Gastroesophageal sphincter (tissue), 3 donors: ENCODE measurements around the gene SF3A2.

Source experiments
- EP300 ChIP-seq: sonication (generic); formaldehyde crosslinking; IDR thresholded peaks from one replicate; pipeline ENCODE4 v1.6.1; 2017; ENCODE audit warnings: antibody characterized with exemption, mild to moderate bottlenecking
- POLR2A ChIP-seq, 2 donors: fragments of 450-650 bp; IDR thresholded peaks; one replicate each; pipeline ENCODE4 v1.6.1; 2017; ENCODE audit warnings: antibody characterized with exemption in 2 of 2, mild to moderate bottlenecking in 2 of 2, moderate library complexity in 1 of 2
- POLR2AphosphoS5 ChIP-seq: sonication (generic); formaldehyde crosslinking; IDR thresholded peaks from one replicate; pipeline ENCODE4 v1.6.1; 2017; ENCODE audit warnings: antibody characterized with exemption
- TF ChIP-seq, protein P1 (sequence below), 4 experiments: fragments of 200-600 bp in 2 of 4; fragments of 450-650 bp in 2 of 4; sonication (generic) in 1 of 4; IDR thresholded peaks; one replicate each; pipeline ENCODE4 v1.5.1; 2017 to 2019; ENCODE audit warnings: antibody characterized with exemption in 4 of 4, mild to moderate bottlenecking in 2 of 4, moderate library complexity in 2 of 4

DNA sequence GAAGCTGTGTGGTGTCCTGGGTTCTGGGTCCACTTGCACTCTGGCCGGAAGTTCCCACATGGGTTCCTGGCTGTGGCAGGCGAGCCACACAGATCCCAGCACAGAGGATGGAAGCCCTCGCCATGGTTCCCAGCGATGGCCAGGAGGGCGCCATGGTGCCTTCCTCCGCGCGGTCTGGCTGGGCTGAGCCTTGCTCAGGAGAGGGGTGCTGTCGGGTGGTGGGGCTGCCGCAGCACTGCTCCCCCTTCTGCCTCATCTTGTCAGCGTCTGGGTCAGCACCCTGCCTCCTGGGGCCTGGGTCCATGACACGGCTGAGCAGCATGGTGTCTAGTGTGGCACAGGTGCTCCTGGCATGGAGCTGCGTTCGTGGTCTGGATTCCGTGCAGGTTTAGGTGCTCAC lies 39.4 kb upstream of the SF3A2 start:
- TF ChIP-seq POLR2AphosphoS5 (no peak), POLR2A (IDR thresholded peaks at IDR 0.05) (no peak), EP300 (no peak)
- TF ChIP-seq, protein P1, sequence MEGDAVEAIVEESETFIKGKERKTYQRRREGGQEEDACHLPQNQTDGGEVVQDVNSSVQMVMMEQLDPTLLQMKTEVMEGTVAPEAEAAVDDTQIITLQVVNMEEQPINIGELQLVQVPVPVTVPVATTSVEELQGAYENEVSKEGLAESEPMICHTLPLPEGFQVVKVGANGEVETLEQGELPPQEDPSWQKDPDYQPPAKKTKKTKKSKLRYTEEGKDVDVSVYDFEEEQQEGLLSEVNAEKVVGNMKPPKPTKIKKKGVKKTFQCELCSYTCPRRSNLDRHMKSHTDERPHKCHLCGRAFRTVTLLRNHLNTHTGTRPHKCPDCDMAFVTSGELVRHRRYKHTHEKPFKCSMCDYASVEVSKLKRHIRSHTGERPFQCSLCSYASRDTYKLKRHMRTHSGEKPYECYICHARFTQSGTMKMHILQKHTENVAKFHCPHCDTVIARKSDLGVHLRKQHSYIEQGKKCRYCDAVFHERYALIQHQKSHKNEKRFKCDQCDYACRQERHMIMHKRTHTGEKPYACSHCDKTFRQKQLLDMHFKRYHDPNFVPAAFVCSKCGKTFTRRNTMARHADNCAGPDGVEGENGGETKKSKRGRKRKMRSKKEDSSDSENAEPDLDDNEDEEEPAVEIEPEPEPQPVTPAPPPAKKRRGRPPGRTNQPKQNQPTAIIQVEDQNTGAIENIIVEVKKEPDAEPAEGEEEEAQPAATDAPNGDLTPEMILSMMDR (IDR thresholded peaks at IDR 0.05) = no peak
